GM12878 (cell line): ENCODE data around the gene TPD52L2. TPM values are rescaled to one million over a fixed set of nuclear protein-coding genes. Genes with fewer than 3 reads are reported as not detected.

Experiments
- ATAC-seq: fragments of 200-7000 bp; cut with Tn5 transposase; 3 replicates; pipeline ENCODE4 v1.9.1; 2020; ENCODE audit warnings: mild to moderate bottlenecking, moderate library complexity
- BruUV-seq: library from RNA; stranded (reverse); fragments of 400-500 nt; replicated peaks from 2 replicates; lab custom pipeline; 2021; lab: Mats Ljungman, UMichigan
- CTCF ChIA-PET: fragments of 300-600 bp; sonication (Branson Sonifier 250); formaldehyde crosslinking; extraction: SDS; loops from one replicate; lab custom pipeline; 2021; ENCODE audit warnings: inconsistent platforms; lab: Yijun Ruan, JAX
- POLR2A ChIA-PET: fragments of 350-600 bp; formaldehyde crosslinking; extraction: SDS; loops from one replicate; lab custom pipeline; 2021; ENCODE audit warnings: inconsistent platforms; lab: Charles Lee
- RAD21 ChIA-PET: fragments of 300-600 bp; sonication (Branson Sonifier 250); formaldehyde crosslinking; loops from one replicate; lab custom pipeline; 2023; ENCODE audit warnings: antibody characterized with exemption; ENCODE audit not compliant: unreplicated experiment; lab: Charles Lee
- SMC1A ChIA-PET: fragments of 300-600 bp; sonication (Branson Sonifier 250); formaldehyde crosslinking; loops from one replicate; lab custom pipeline; 2023; ENCODE audit not compliant: unreplicated experiment, uncharacterized antibody; lab: Charles Lee
- DNase-seq: peaks from one replicate; pipeline ENCODE4 v3.0.0-alpha.2; 2011; ENCODE audit warnings: low read depth, low spot score
- FAIRE-seq: peaks from 3 replicates; lab custom pipeline; 2011; peaks lifted over from hg19 to GRCh38; lab: Jason Lieb, UNC
- H2AFZ ChIP-seq: 2 replicates; pipeline ENCODE4 v1.6.0; 2011; ENCODE audit warnings: low read depth, low read length, control low read depth; ENCODE audit not compliant: control insufficient read depth
- H3K27ac ChIP-seq: 2 replicates; pipeline ENCODE4 v1.5.1; 2011; ENCODE audit warnings: control low read depth; ENCODE audit not compliant: control insufficient read depth, insufficient read depth
- H3K27me3 ChIP-seq, 2 experiments: replicated peaks in 1 of 2; 2 replicates each; pipeline versions ENCODE4 v1.6.0 to v1.6.1; 2011; ENCODE audit warnings: low read length in 1 of 2; ENCODE audit not compliant: control insufficient read depth in 2 of 2, insufficient read depth in 2 of 2
- H3K36me3 ChIP-seq, 2 experiments: 2 replicates each; pipeline ENCODE4 v1.5.1; 2011; ENCODE audit warnings: low read length in 1 of 2; ENCODE audit not compliant: control insufficient read depth in 2 of 2, insufficient read depth in 2 of 2
- H3K4me1 ChIP-seq: 2 replicates; pipeline ENCODE4 v1.6.1; 2011; ENCODE audit warnings: mild to moderate bottlenecking, low read length, moderate library complexity, mixed read lengths; ENCODE audit not compliant: control insufficient read depth, insufficient read depth
- H3K4me2 ChIP-seq: 2 replicates; pipeline ENCODE4 v1.6.0; 2011; ENCODE audit warnings: control low read depth; ENCODE audit not compliant: control insufficient read depth, insufficient read depth
- H3K4me3 ChIP-seq: fragments of 200-600 bp; sonication (generic); 2 replicates; pipeline ENCODE4 v1.5.1; 2016
- H3K79me2 ChIP-seq: 2 replicates; pipeline ENCODE4 v1.6.0; 2011; ENCODE audit warnings: low read length; ENCODE audit not compliant: control insufficient read depth, insufficient read depth
- H3K9ac ChIP-seq: 2 replicates; pipeline ENCODE4 v1.8.0; 2011; ENCODE audit warnings: low read length, control low read depth, mixed read lengths; ENCODE audit not compliant: control insufficient read depth, insufficient read depth
- H3K9me3 ChIP-seq: replicated peaks from 3 replicates; pipeline ENCODE4 v1.5.1; 2011; ENCODE audit warnings: mild to moderate bottlenecking, low read length; ENCODE audit not compliant: control insufficient read depth, insufficient read depth
- H4K20me1 ChIP-seq: 2 replicates; pipeline ENCODE4 v1.6.0; 2011; ENCODE audit not compliant: control insufficient read depth, insufficient read depth
- ASH2L ChIP-seq: fragments of 300-600, 200-600 bp; sonication (generic); IDR thresholded peaks from 2 replicates; pipeline ENCODE4 v1.6.1; 2017; ENCODE audit warnings: low read depth, mild to moderate bottlenecking, borderline replicate concordance
- BCL11A ChIP-seq: IDR thresholded peaks from 2 replicates; pipeline ENCODE4 v1.6.1; 2011; ENCODE audit warnings: low read depth, low read length
- CREB1 ChIP-seq: IDR thresholded peaks from 2 replicates; pipeline ENCODE4 v1.6.1; 2012; ENCODE audit warnings: low read depth, mild to moderate bottlenecking, inconsistent platforms
- EP300 ChIP-seq, 2 experiments: fragments of 150-350 bp in 1 of 2; IDR thresholded peaks; 2 replicates each; pipeline ENCODE4 v1.6.1; 2011 to 2012; ENCODE audit warnings: low read depth in 2 of 2, low read length in 2 of 2, borderline replicate concordance in 1 of 2, improper control_type of control experiment in 1 of 2, inconsistent platforms in 1 of 2; ENCODE audit not compliant: control insufficient read depth in 1 of 2
- GATAD2B ChIP-seq: fragments of 450-650 bp; conservative IDR thresholded peaks from 2 replicates; pipeline ENCODE4 v1.6.1; 2017; ENCODE audit warnings: low read depth, mild to moderate bottlenecking, moderate library complexity
- IRF4 ChIP-seq: IDR thresholded peaks from 2 replicates; pipeline ENCODE4 v1.6.1; 2011; ENCODE audit warnings: low read depth, low read length
- PAX8 ChIP-seq: fragments of 450-650 bp; IDR thresholded peaks from 2 replicates; pipeline ENCODE4 v1.6.1; 2017; ENCODE audit warnings: mild to moderate bottlenecking, moderate library complexity
- TAF1 ChIP-seq: IDR thresholded peaks from 2 replicates; pipeline ENCODE4 v1.6.1; 2011; ENCODE audit warnings: mild to moderate bottlenecking, low read depth, low read length, borderline replicate concordance
- YY1 ChIP-seq: IDR thresholded peaks from 2 replicates; pipeline ENCODE4 v1.6.1; 2011; ENCODE audit warnings: low read depth, mild to moderate bottlenecking, low read length
- WGBS: methylation state at CpG from one replicate; pipeline ENCODE4 v1.1.6; 2016; ENCODE audit warnings: low lambda C conversion rate; ENCODE audit not compliant: insufficient replicate concordance, insufficient coverage; ENCODE audit errors: missing lambda C conversion rate; 5-methylcytosine and 5-hydroxymethylcytosine counted together
- in situ Hi-C: fragments of 300-500 bp; cut with MboI; formaldehyde crosslinking; loops from 9 replicates; pipeline ENCODE4 v1.14.3; 2018; ENCODE audit warnings: mixed read lengths
- intact Hi-C: fragments of 100-400 bp; cut with micrococcal nuclease; formaldehyde crosslinking; loops from one replicate; pipeline ENCODE4 v1.14.2; 2022; ENCODE audit not compliant: unreplicated experiment
- polyA plus RNA-seq, 11 experiments: library from polyadenylated mRNA; depleted of rRNA in 4 of 11; unstranded in 6 of 11; stranded (reverse) in 5 of 11; fragments of >200 nt; fragmentation: Nextera tagmentation in 4 of 11; fragmentation: Illumina TruSeq in 1 of 11; extraction: Ambion mirVana in 4 of 11; extraction: Trizol in 1 of 11; gene quantifications; 1 replicate in 1 of 11; 2 replicates in 10 of 11; pipeline versions ENCODE4 v1.2.1 to v1.2.3, GENCODE V29; 2011 to 2016; ENCODE audit warnings: inconsistent platforms in 2 of 11, missing spikeins in 2 of 11, low read depth in 1 of 11
- total RNA-seq, 4 experiments: library from RNA; depleted of rRNA in 3 of 4; stranded (reverse); fragments of >200 nt in 3 of 4; fragmentation: Illumina TruSeq in 1 of 4; extraction: Trizol in 1 of 4; gene quantifications; 2 replicates each; pipeline versions ENCODE4 v1.2.1 to v1.2.3, GENCODE V29; 2013 to 2021
- TF ChIP-seq, protein P1 (sequence below): IDR thresholded peaks from 2 replicates; pipeline ENCODE4 v1.6.1; 2012; ENCODE audit warnings: low read depth, low read length, improper control_type of control experiment

Gene TPD52L2
- total and polyA plus RNA-seq, 10 of the 15 experiments (the other 5 are each of a cell fraction or from before 2014, with no cell fraction given) = 1.6 to 71.0 (median 46.3) TPM

DNA sequence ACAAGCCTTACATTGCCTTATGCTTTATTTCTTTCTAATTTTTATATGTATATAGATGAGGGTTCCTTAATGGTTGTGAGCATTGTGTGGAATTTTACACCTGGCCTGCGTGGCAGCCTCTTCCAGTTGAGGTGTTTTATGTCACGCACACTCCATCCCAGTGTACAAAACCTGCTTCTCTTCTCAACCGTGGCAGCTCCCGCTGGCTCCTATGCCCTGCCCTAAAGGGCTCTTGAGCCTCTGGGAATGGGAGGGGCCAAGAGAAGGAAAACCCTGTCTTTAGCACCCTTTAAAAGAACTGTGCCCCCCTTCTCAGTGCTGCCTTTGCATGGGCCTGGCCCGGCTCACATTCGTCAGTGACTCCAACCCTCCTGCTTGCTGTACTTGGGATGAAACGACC is 25.5 kb downstream of the TPD52L2 start:
- POLR2A ChIA-PET = no interaction called here
- ATAC-seq (no peak), DNase-seq (no peak), FAIRE-seq (no peak)
- SMC1A ChIA-PET = no interaction called here
- TSS peak; percentile 57 for BruUV-seq
- no peak overlapping the region for H2AFZ ChIP-seq
- no peak overlapping the region for H3K27ac ChIP-seq
- no peak overlapping the region for H3K9ac ChIP-seq
- no peak overlapping the region for H3K4me2 ChIP-seq
- no peak overlapping the region for H3K4me3 ChIP-seq
- H3K4me1 ChIP-seq = no peaks in the 10 kb centered on the region
- RAD21 ChIA-PET = no interaction called here
- H3K27me3 ChIP-seq = no peaks in the 10 kb centered on the region
- H3K79me2 ChIP-seq = peaks cover 5% of the 10 kb centered on the region
- in situ Hi-C loops (no loop called here), intact Hi-C loops (no loop called here)
- H3K9me3 ChIP-seq = no peaks in the 10 kb centered on the region
- CTCF ChIA-PET = interaction anchor here (0.6 kb wide), 1 partner anchor 165 kb away, joined by 3 read pairs; no protein-coding TSS in a partner anchor
- H4K20me1 ChIP-seq = 0 out of 2 replicates have a peak, but pooled peaks cover 2% of the 10 kb centered on the region
- WGBS = 91% methylated on average over 7 of the region's 7 CpGs
- TF ChIP-seq TAF1 (no peak), PAX8 (no peak), BCL11A (no peak), YY1 (no peak), IRF4 (no peak), GATAD2B (no peak), ASH2L (no peak), CREB1 (no peak), EP300 (IDR thresholded peaks at IDR 0.05; ENCODE audit: borderline replicate concordance in 1 of 2, control insufficient read depth in 1 of 2, low read depth in 2 of 2, low read length in 2 of 2) (no peak)
- TF ChIP-seq, protein P1, sequence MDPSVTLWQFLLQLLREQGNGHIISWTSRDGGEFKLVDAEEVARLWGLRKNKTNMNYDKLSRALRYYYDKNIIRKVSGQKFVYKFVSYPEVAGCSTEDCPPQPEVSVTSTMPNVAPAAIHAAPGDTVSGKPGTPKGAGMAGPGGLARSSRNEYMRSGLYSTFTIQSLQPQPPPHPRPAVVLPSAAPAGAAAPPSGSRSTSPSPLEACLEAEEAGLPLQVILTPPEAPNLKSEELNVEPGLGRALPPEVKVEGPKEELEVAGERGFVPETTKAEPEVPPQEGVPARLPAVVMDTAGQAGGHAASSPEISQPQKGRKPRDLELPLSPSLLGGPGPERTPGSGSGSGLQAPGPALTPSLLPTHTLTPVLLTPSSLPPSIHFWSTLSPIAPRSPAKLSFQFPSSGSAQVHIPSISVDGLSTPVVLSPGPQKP = no peak
- H3K36me3 ChIP-seq = peaks cover 12 to 17% of the 10 kb centered on the region in 2 experiments
